ENCODE measurements around the gene NFIC.

The NFIC gene

GRCh38 chr19:3433805-3434540 lies 67.6 kb downstream of the NFIC start:
- H3K4me2 ChIP-seq: peak overlapping the region; percentile 78 to 95 (median 86)
- peaks cover 43 to 64% (median 58%) of the 10 kb centered on the region in 10 experiments for H3K4me1 ChIP-seq
- peak overlapping the region; percentile 74 to 92 (median 87); a peak in 20 of 22 replicates for H3K27ac ChIP-seq
- peak overlapping the region in 6 of 10 experiments; percentile 47 to 71 (median 60); a peak in 6 of 20 replicates for H3K4me3 ChIP-seq
- peak overlapping the region in 9 of 11 experiments; percentile 73 to 86 (median 83); a peak in 13 of 22 replicates for H3K9ac ChIP-seq
- no peaks in the 10 kb centered on the region for H3K27me3 ChIP-seq
- TF ChIP-seq Cebpa-rat (IDR thresholded peaks at IDR 0.05): no peak
- peaks cover 0 to 40% (median 0%) of the 10 kb centered on the region in 11 experiments; a peak in 5 of 22 replicates for H4K20me1 ChIP-seq
- peaks cover 63 to 75% (median 69%) of the 10 kb centered on the region in 11 experiments for H3K36me3 ChIP-seq
- H3K9me3 ChIP-seq (replicated peaks in 1 of 11): peaks cover 0 to 9% (median 4%) of the 10 kb centered on the region in 11 experiments; a peak in 6 of 22 replicates

GRCh38 chr19:3434630-3435553 lies 68.5 kb downstream of the NFIC start:
- H3K4me1 ChIP-seq: peaks cover 33 to 57% (median 49%) of the 10 kb centered on the region in 10 experiments
- H3K27ac ChIP-seq: peak overlapping the region; percentile 74 to 92 (median 87)
- peaks cover 0 to 39% (median 1%) of the 10 kb centered on the region in 11 experiments; a peak in 11 of 22 replicates for H4K20me1 ChIP-seq
- TF ChIP-seq Cebpa-rat (IDR thresholded peaks at IDR 0.05): no peak
- peaks cover 65 to 81% (median 74%) of the 10 kb centered on the region in 11 experiments for H3K36me3 ChIP-seq
- peak overlapping the region; percentile 47 to 71 (median 58) for H3K4me3 ChIP-seq
- peak overlapping the region; percentile 78 to 95 (median 86) for H3K4me2 ChIP-seq
- peak overlapping the region; percentile 67 to 86 (median 83) for H3K9ac ChIP-seq
- no peaks in the 10 kb centered on the region for H3K27me3 ChIP-seq
- H3K9me3 ChIP-seq (replicated peaks in 1 of 11): peaks cover 0 to 9% (median 4%) of the 10 kb centered on the region in 11 experiments; a peak in 6 of 22 replicates

GRCh38 chr19:3440082-3440481 lies 73.7 kb downstream of the NFIC start:
- Histone ChIP-seq H3K4me1 (peaks cover 33 to 59% (median 53%) of the 10 kb centered on the region in 10 experiments), H3K4me3 (no peak overlapping the region), H3K9ac (peak overlapping the region in 1 of 11 experiments; percentile 50; a peak in 1 of 22 replicates), H4K20me1 (peaks cover 31 to 67% (median 51%) of the 10 kb centered on the region in 11 experiments), H3K27me3 (no peaks in the 10 kb centered on the region), H3K4me2 (no peak overlapping the region), H3K9me3 (replicated peaks in 1 of 11) (no peaks in the 10 kb centered on the region), H3K27ac (no peak overlapping the region), H3K36me3 (peaks cover 67 to 91% (median 85%) of the 10 kb centered on the region in 11 experiments)
- no peak for TF ChIP-seq Cebpa-rat (IDR thresholded peaks at IDR 0.05)

GRCh38 chr19:3441089-3441985 lies 75.0 kb downstream of the NFIC start:
- TF ChIP-seq Cebpa-rat (IDR thresholded peaks at IDR 0.05): no peak
- H3K4me1 ChIP-seq: peaks cover 27 to 60% (median 52%) of the 10 kb centered on the region in 10 experiments
- peak overlapping the region in 10 of 11 experiments; percentile 1 to 66 (median 48); a peak in 17 of 22 replicates for H3K4me2 ChIP-seq
- no peak overlapping the region for H3K4me3 ChIP-seq
- H3K9me3 ChIP-seq (replicated peaks in 1 of 11): no peaks in the 10 kb centered on the region
- H3K27me3 ChIP-seq: no peaks in the 10 kb centered on the region
- peak overlapping the region in 6 of 11 experiments; percentile 8 to 49 (median 30); a peak in 9 of 22 replicates for H3K27ac ChIP-seq
- peaks cover 44 to 79% (median 63%) of the 10 kb centered on the region in 11 experiments for H4K20me1 ChIP-seq
- peaks cover 70 to 94% (median 87%) of the 10 kb centered on the region in 11 experiments for H3K36me3 ChIP-seq
- H3K9ac ChIP-seq: peak overlapping the region in 8 of 11 experiments; percentile 25 to 66 (median 54); a peak in 14 of 22 replicates

- TF ChIP-seq Cebpa-rat (IDR thresholded peaks at IDR 0.05): no peak
- Histone ChIP-seq H3K27me3 (no peaks in the 10 kb centered on the region), H3K4me1 (peaks cover 27 to 60% (median 52%) of the 10 kb centered on the region in 10 experiments), H3K4me2 (peak overlapping the region in 3 of 11 experiments; percentile 15 to 62 (median 28); a peak in 3 of 22 replicates), H3K9me3 (replicated peaks in 1 of 11) (no peaks in the 10 kb centered on the region), H3K36me3 (peaks cover 67 to 94% (median 86%) of the 10 kb centered on the region in 11 experiments), H3K4me3 (no peak overlapping the region), H4K20me1 (peaks cover 47 to 85% (median 68%) of the 10 kb centered on the region in 11 experiments), H3K27ac (peak overlapping the region in 4 of 11 experiments; percentile 8 to 49 (median 34); a peak in 3 of 22 replicates), H3K9ac (peak overlapping the region in 7 of 11 experiments; percentile 6 to 57 (median 37); a peak in 10 of 22 replicates)
These were observed 75.6 kb downstream of the NFIC start for GRCh38 chr19:3441986-3442329.

GRCh38 chr19:3442487-3443071 lies 76.2 kb downstream of the NFIC start:
- TF ChIP-seq Cebpa-rat (IDR thresholded peaks at IDR 0.05): no peak
- Histone ChIP-seq H3K27ac (peak overlapping the region in 1 of 11 experiments; percentile 9; a peak in 1 of 22 replicates), H3K9me3 (replicated peaks in 1 of 11) (no peaks in the 10 kb centered on the region), H4K20me1 (peaks cover 47 to 92% (median 75%) of the 10 kb centered on the region in 11 experiments), H3K4me3 (no peak overlapping the region), H3K4me2 (peak overlapping the region in 10 of 11 experiments; percentile 23 to 82 (median 74); a peak in 12 of 22 replicates), H3K27me3 (no peaks in the 10 kb centered on the region), H3K9ac (peak overlapping the region in 6 of 11 experiments; percentile 23 to 72 (median 48); a peak in 3 of 22 replicates), H3K4me1 (peaks cover 27 to 60% (median 52%) of the 10 kb centered on the region in 10 experiments), H3K36me3 (peaks cover 66 to 94% (median 86%) of the 10 kb centered on the region in 11 experiments)

Data from BLaER1 treated with 17β-estradiol and CSF1 and Interleukin-3, amounts not matched to agents 10 nM and 100 nM (cell line).